ENCODE results near the gene C5orf24.
"Not testable (repeated sequence)": the region's sequence is repeated elsewhere in the genome, so short reads cannot be mapped to it uniquely, and the experiment has no call there.

Gene C5orf24

DNA sequence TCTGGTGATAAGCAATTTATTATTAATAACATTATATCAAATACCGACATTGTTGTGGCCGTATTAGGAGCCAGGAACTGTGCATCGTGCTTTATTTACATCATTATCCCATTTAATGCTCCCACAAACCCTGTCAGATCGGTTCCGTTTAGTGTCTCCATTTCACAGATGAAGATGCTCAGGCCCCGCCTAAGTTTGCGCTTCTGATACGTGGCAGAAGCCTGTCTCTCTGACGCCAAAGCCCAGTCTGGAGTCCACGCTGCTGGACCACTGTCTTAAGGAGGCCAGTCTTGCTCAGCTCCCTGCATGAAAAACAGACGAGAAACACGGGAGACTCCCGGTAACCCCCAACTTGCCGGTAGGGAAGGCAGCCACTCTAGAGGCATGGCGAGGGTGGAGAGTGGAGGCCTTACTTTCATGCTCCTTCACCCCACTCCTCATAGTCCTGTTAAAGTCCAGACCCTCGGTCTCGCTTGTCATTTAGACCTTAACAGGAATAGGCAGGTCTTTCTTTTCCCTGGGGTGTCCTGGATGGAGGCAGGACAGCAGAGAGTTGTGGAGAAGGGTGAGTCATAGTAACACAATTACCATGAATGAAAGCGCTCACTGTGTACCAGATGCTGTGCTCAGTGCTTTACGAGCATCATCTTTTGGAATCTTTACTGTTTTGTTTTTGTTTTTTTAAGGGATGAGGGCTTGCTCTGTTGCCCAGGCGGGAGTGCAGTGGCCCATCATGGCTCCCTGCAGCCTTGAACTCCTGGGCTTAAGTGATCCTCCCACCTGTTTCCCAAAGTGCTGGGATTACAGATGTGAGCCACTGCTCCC is 29.3 kb downstream of the C5orf24 start:
- in situ Hi-C loops (cut with MboI; ENCODE audit: low pct_unique_long_range_greater_than_20kb, low sequenced_read_pairs, unreplicated experiment), result no loop called here
- DNase-seq (ENCODE audit: low spot score), result peak; percentile 52

GRCh38 chr5:134877159-134877558 is 31.4 kb downstream of the C5orf24 start:
- in situ Hi-C loops (cut with MboI; ENCODE audit: low pct_unique_long_range_greater_than_20kb, low sequenced_read_pairs, unreplicated experiment), result no loop called here
- DNase-seq (ENCODE audit: low spot score), result peak; percentile 81
- TF ChIP-seq, protein P1, sequence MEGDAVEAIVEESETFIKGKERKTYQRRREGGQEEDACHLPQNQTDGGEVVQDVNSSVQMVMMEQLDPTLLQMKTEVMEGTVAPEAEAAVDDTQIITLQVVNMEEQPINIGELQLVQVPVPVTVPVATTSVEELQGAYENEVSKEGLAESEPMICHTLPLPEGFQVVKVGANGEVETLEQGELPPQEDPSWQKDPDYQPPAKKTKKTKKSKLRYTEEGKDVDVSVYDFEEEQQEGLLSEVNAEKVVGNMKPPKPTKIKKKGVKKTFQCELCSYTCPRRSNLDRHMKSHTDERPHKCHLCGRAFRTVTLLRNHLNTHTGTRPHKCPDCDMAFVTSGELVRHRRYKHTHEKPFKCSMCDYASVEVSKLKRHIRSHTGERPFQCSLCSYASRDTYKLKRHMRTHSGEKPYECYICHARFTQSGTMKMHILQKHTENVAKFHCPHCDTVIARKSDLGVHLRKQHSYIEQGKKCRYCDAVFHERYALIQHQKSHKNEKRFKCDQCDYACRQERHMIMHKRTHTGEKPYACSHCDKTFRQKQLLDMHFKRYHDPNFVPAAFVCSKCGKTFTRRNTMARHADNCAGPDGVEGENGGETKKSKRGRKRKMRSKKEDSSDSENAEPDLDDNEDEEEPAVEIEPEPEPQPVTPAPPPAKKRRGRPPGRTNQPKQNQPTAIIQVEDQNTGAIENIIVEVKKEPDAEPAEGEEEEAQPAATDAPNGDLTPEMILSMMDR (IDR thresholded peaks at IDR 0.05; ENCODE audit: extremely low read depth, insufficient read depth, missing control alignments), result no peak

More for the DNA sequence above, 29.3 kb downstream of the C5orf24 start:
- TF ChIP-seq, protein P1 (IDR thresholded peaks at IDR 0.05; ENCODE audit: extremely low read depth, insufficient read depth, missing control alignments), result no peak

DNA sequence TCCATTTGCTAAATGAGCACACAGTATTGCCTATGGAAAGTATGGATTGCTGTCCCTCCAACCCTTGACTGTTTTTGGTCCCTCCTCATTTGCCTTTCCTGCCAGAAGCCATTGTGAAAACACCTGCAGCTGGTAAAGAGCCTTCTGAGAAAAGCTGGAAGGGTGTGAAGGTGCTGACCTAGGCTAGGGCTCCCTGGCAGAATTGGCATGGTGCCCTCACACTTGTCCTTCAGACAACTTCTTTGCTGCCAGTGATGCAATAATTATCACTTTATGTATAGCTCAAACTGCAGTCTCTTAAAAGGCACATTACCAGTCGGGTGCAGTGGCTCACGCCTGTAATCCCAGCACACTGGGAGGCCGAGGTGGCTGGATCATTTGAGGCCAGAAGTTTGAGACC is 32.6 kb downstream of the C5orf24 start:
- no peak for DNase-seq (ENCODE audit: low spot score)
- TF ChIP-seq, protein P1 (IDR thresholded peaks at IDR 0.05; ENCODE audit: extremely low read depth, insufficient read depth, missing control alignments), result no peak
- in situ Hi-C loops (cut with MboI; ENCODE audit: low pct_unique_long_range_greater_than_20kb, low sequenced_read_pairs, unreplicated experiment), result no loop called here

DNA sequence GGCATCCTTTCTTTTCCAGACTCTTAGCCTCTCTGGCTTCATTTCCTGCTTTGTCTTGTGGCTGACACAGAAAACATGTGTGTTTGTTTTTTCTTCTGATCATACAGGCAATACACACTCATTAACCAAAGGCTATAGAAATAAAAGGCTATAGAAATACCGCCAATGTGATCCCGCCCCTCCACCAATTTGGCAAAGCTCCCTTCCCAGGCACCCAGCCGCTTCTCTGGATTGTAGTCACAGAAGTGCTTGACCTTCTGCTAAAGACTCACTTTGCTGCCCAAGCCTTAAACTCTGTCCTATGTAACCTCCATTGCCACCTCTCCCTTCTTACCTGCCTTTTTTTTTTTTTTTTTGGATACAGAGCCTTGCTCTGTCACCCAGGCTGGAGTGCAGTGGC is 33.7 kb downstream of the C5orf24 start:
- no peak for DNase-seq (ENCODE audit: low spot score)
- in situ Hi-C loops (cut with MboI; ENCODE audit: low pct_unique_long_range_greater_than_20kb, low sequenced_read_pairs, unreplicated experiment), result no loop called here
- TF ChIP-seq, protein P1 (IDR thresholded peaks at IDR 0.05; ENCODE audit: extremely low read depth, insufficient read depth, missing control alignments), result no peak

DNA sequence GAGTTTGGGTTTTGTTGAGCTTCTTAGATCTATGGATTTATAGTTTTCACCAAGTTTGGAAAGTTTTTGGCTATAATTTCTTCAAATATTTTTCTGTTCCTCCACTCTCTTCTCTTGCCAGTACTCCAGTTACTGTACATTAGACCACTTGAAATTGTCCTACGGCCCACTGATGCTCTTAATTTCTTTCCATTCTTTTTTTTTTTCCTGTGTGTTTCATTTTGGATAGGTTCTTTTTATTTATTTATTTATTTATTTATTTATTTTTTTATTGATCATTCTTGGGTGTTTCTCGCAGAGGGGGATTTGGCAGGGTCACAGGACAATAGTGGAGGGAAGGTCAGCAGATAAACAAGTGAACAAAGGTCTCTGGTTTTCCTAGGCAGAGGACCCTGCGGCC is 35.2 kb downstream of the C5orf24 start:
- in situ Hi-C loops (cut with MboI; ENCODE audit: low pct_unique_long_range_greater_than_20kb, low sequenced_read_pairs, unreplicated experiment), result not testable (repeated sequence)

GRCh38 chr5:134881711-134882110 is 35.9 kb downstream of the C5orf24 start:
- in situ Hi-C loops (cut with MboI; ENCODE audit: low pct_unique_long_range_greater_than_20kb, low sequenced_read_pairs, unreplicated experiment); DNase-seq (ENCODE audit: low spot score): not testable (repeated sequence)

More for the DNA sequence above, 35.2 kb downstream of the C5orf24 start:
- DNase-seq (ENCODE audit: low spot score), result not testable (repeated sequence)

DNA sequence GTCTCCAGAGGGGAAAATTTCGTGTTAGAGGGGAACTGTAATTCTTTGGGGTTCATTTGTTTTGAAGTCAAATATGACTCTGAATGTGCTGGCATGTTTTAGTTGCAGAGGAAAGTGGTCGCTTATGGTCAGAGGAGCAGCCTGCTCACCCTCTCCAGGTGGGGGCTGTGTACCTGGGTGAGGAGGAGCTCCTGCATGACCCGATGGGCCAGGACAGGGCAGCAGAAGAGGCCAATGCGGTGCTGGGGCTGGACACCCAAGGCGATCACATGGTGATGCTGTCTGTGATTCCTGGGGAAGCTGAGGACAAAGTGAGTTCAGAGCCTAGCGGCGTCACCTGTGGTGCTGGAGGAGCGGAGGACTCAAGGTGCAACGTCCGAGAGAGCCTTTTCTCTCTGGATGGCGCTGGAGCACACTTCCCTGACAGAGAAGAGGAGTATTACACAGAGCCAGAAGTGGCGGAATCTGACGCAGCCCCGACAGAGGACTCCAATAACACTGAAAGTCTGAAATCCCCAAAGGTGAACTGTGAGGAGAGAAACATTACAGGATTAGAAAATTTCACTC is 41.9 kb downstream of the C5orf24 start:
- DNase-seq (ENCODE audit: low spot score), result no peak
- in situ Hi-C loops (cut with MboI; ENCODE audit: low pct_unique_long_range_greater_than_20kb, low sequenced_read_pairs, unreplicated experiment), result no loop called here
- TF ChIP-seq, protein P1 (IDR thresholded peaks at IDR 0.05; ENCODE audit: extremely low read depth, insufficient read depth, missing control alignments), result no peak
